Activated CD4-positive, alpha-beta T cell treated with anti-CD3 and anti-CD28 coated beads, Interleukin-2, Interleukin-4, amounts not matched to agents 100 ng/mL and 50 ng/mL, durations not matched to agents 16 hours and 8 hours (primary cell): ENCODE measurements around the gene ADCY3.
"Not testable (repeated sequence)": the region's sequence is repeated elsewhere in the genome, so short reads cannot be mapped to it uniquely, and the experiment has no call there.

Experiments
- DNase-seq: peaks from one replicate; pipeline ENCODE4 v3.0.0-alpha.2; 2020; ENCODE audit warnings: low spot score

ADCY3 gene

DNA sequence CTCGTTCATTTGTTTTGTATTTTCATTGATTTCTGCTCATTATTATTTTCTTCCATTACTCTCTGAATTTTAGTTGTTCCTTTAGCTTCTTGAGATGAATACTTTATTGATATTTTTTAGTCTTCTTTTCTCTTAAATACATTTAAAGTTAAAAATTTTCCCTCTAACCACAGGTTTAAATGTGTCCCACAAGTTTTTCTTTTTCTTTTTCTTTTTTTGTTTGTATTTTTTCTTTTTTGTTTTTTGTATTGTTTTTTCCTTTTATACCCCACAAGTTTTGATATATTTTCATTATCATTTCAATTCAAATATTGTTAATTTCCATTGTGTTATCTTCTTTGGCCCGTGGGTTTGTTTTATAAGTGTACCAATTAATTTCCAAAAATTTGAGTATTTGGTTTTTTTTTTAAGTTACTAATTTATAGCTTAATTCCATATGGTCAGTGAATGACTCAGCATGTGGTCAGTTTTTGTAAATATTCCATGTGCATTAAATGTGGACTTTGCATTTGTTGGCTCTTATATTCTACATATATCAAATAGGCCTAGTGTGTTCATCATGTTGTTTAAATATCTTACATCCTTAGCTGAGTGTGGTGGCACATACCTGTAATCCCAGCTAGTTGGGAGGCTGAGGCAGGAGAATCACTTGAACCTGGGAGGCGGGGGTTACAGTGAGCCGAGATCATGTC, 110.6 kb downstream of the ADCY3 start:
- no peak for DNase-seq

- no peak for DNase-seq
These were observed 113.4 kb downstream of the ADCY3 start for GRCh38 chr2:24806661-24807036.

DNA sequence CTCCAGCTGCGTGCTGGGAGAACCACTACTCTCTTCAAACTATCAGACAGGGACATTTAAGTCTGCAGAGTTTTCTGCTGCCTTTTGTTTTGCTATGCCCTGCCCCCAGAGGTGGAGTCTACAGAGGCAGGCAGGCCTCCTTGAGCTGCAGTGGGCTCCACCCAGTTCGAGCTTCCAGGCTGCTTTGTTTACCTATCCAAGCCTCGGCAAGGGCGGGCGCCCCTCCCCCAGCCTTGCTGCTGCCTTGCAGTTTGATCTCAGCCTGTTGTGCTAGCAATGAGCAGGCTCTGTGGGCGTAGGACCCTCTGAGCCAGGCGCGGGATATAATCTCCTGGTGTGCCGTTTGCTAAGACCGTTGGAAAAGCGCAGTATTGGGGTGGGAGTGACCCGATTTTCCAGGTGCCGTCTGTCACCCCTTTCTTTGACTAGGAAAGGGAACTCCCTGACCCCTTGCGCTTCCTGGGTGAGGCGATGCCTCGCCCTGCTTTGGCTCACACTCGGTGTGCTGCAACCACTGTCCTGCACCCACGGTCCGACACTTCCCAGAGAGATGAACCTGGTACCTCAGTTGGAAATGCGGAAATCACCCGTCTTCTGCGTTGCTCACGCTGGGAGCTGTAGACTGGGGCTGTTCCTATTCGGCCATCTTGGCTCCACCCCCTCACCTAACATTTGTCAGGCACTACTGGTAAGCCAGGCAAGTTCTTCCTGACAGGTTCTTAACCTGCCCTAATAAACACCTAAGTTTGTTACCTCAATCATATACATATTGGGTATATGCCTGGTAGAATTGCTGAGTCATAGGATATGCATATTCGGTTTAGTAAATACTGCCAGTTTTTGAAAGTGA, 114.0 kb downstream of the ADCY3 start:
- not testable (repeated sequence) for DNase-seq

DNA sequence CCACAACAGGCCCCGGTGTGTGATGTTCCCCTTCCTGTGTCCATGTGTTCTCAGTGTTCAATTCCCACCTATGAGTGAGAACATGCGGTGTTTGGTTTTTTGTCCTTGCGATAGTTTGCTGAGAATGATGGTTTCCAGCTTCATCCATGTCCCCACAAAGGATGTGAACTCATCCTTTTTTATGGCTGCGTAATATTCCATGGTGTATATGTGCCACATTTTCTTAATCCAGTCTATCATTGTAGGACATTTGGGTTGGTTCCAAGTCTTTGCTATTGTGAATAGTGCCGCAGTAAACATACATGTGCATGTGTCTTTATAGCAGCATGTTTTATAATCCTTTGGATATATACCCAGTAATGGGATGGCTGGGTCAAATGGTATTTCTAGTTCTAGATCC, 119.5 kb downstream of the ADCY3 start:
- DNase-seq: not testable (repeated sequence)

DNA sequence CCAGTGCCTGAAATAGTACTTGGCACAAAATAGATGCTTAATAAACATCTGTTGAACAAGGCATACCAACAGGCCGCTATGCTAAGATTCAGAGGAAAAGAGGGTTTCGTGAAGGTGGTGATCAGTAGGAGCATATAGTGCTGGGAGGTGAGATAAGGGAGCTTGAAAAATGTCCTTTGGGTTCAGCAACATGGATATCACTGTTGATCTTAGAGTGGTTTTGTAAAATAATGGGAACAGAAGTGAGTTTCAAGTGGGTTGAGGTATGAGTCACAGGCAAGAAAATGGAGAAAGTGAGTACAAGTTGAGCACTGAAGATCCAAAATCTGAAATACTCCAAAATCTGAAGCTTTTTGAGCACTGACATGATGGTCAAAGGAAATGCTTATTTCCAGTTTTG, 122.4 kb downstream of the ADCY3 start:
- no peak for DNase-seq

GRCh38 chr2:24793761-24794435, 126.1 kb downstream of the ADCY3 start:
- peak; percentile 18 for DNase-seq

- DNase-seq: peak; percentile 95
These were observed 126.9 kb downstream of the ADCY3 start, which contains the start of the genes CENPO and PTRHD1 for GRCh38 chr2:24792874-24793760. Gene CENPO, plus strand, starts transcription at chr2:24793425. Its CDS starts 495 bp downstream, at chr2:24793920. Gene PTRHD1, minus strand, starts transcription at chr2:24793391. Its CDS starts 14 bp downstream, at chr2:24793377.

- DNase-seq: no peak
These were observed 127.5 kb downstream of the ADCY3 start for GRCh38 chr2:24792542-24792873.

DNA sequence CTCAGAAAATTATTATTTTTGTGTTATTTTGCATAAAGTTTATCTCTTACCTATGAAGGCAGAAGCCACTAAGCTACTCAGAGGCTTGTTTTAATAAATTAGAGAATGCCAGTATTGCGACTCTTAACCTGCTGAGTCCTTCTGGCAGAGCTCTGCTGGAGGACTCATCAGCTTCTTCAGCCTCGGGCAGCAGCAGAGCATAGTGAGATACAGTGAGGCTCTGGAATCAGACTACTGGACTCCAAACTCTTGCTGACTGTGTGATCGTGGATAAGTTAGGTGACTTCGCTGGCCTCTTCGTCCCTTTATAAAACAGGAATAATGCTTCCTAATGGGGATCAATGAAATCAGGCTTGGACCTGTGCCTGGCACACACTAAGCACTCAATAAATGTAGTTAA, 128.6 kb downstream of the ADCY3 start:
- no peak for DNase-seq

DNA sequence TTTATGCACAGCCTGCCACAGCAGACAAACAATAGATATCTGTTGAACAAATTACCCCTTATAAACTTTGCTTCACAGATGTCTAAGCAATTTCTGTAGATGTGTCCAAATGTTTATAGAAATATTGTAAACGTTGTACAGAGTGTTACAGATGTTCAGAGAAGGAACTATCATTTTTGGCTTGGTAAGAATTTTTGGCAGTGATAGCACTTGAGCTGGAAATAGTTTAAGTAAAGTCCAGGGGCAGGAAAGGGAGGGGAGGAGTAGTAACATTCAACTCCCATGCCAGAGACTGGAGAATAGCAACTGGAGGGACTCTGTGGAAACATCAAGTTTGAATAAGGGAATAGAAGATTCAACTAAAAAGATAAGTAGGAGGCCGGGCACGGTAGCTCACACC, 131.2 kb downstream of the ADCY3 start:
- no peak for DNase-seq

GRCh38 chr2:24787532-24787931, 132.5 kb downstream of the ADCY3 start:
- DNase-seq: no peak

DNA sequence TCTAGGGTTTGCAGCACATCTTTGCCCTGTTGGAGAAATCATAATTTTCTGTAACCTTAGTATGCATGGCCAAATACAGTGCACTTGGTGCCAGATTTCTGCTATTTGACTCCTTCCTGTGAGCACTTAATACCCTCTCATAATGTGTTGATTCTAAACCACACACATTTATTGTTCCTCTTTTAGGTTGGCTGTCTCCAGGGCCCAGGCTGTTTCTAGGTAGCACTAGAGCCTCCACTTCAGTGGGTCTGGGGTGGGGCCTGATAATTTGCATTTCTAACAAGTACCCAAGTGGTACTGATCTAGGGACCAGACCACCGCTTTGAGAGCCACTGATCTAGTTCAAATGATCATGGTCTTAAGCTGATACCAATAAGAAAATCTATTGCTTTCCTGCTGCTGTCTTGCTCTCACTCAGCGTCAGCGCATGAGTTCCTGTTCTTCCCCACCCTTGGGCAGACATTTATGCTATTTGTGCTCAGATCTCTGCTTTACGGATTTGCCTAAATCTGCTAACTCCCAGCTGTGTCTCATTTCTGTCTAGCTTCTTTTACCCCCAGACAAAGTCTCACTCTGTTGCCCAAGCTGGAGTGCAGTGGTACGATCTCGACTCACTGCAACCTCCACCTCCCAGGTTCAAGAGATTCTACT, 134.2 kb downstream of the ADCY3 start:
- DNase-seq: no peak

- no peak for DNase-seq
These were observed 136.4 kb downstream of the ADCY3 start for GRCh38 chr2:24783641-24784040.

GRCh38 chr2:24779116-24779515, 140.9 kb downstream of the ADCY3 start:
- no peak for DNase-seq

DNA sequence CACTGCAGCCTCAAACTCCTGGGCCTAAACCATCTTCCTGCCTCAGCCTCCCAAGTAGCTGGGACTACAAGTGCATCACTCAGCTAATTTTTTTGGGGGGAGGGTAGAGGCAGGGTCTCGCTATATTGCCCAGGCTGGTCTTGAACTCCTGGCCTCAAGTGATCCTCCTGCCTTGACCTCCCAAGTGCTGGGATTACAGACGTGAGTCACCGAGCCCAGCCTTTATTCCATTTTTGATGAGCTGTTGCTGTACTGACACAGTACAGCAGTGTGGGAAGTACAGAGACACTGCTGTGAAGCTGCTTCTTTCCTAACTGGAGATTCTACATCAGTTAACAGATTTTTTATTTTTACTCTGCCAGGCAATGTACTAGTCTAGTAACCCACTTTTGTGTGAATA, 145.7 kb downstream of the ADCY3 start:
- DNase-seq: no peak

DNA sequence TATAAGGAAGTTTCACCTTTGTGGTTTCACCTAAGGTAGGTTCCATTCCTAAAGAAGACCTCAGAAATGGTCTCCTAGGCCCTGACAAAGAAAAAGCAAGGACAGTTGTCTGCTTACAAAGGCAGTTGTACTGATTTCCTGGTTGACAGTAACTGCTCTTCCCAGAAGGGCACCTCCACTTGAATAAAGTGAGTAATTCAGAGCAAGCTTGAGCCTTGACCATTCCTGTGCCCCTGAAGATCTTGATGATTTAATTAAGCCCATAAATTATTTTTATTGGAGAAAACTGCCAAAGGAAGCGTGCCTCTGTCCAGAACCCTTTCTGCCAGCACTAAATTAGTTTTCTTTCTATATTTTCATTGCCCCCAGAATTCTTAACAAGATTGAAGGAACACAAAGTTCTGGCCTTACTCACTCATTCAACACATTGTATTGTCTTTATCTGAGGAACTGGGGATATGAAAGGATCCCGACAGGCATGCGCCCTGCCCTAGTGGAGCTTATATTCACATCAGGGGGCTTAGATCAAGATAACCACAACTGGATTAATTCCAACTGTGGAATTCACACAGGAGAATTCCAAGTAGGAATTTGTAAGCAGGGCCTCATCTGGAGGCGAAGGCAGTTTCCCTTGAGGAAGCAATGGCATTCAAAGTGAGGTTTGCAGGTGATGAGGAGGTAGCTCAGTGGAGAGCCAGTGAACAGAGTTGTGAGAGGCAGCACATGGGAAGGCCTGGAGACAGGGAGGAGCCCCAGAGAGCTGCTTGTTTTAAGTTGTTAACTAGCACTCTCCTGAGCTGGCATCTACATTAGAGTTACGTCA, 148.1 kb downstream of the ADCY3 start:
- no peak for DNase-seq

- no peak for DNase-seq
These were observed 149.0 kb downstream of the ADCY3 start for GRCh38 chr2:24771061-24771460.
